OCI-LY3 (cell line): ENCODE data around the gene DGCR6L.
"Not testable (repeated sequence)": the region's sequence is repeated elsewhere in the genome, so short reads cannot be mapped to it uniquely, and the experiment has no call there.

Source experiments
- CTCF ChIP-seq: fragments of 200-600, 300-600 bp; sonication (generic); IDR thresholded peaks from 2 replicates; pipeline ENCODE4 v1.5.1; 2014; ENCODE audit warnings: antibody characterized with exemption, low read length, low read depth
- EZH2phosphoT487 ChIP-seq: fragments of 200-600 bp; shearing (Covaris generic); IDR thresholded peaks from 2 replicates; pipeline ENCODE4 v1.6.1; 2018; ENCODE audit warnings: antibody characterized with exemption, mixed run types, low read depth

- not testable (repeated sequence) for TF ChIP-seq CTCF, EZH2phosphoT487
These were observed 17.9 kb upstream of the DGCR6L start for GRCh38 chr22:20337807-20338206.
